Activated naive CD4-positive, alpha-beta T cell treated with anti-CD3 and anti-CD28 coated beads for 36 hours (primary cell): Measurements from ENCODE around the gene CHMP6. TPM values are rescaled to one million over a fixed set of nuclear protein-coding genes. Genes with fewer than 3 reads are reported as not detected.

Experiments used
- CTCF ChIA-PET: fragments of 350-600 bp; sonication (Branson Sonifier 250); formaldehyde crosslinking; loops from one replicate; lab custom pipeline; 2021; ENCODE audit warnings: antibody characterized with exemption; lab: Charles Lee
- DNase-seq: peaks from one replicate; pipeline ENCODE4 v3.0.0-alpha.2; 2020
- H3K27ac Mint-ChIP-seq: one replicate; pipeline ENCODE4 v1.8.0; 2021; ENCODE audit warnings: mild to moderate bottlenecking, mixed read lengths
- H3K27me3 Mint-ChIP-seq: one replicate; pipeline ENCODE4 v1.8.0; 2021; ENCODE audit warnings: low read depth, mixed read lengths
- H3K36me3 Mint-ChIP-seq: one replicate; pipeline ENCODE4 v1.8.0; 2021; ENCODE audit warnings: low read depth, mixed read lengths
- H3K4me1 Mint-ChIP-seq: one replicate; pipeline ENCODE4 v1.8.0; 2021; ENCODE audit warnings: low read depth, mixed read lengths
- H3K4me3 Mint-ChIP-seq: one replicate; pipeline ENCODE4 v1.8.0; 2021; ENCODE audit warnings: mild to moderate bottlenecking, moderate library complexity, mixed read lengths
- H3K9me3 Mint-ChIP-seq: one replicate; pipeline ENCODE4 v1.8.0; 2021; ENCODE audit warnings: mixed read lengths
- intact Hi-C: fragments of 100-400 bp; cut with micrococcal nuclease; formaldehyde crosslinking; loops from one replicate; pipeline ENCODE4 v1.15.1; 2023
- total RNA-seq, 2 experiments: library from RNA; stranded (reverse); gene quantifications; one replicate each; pipeline ENCODE4 v1.2.3, GENCODE V29; 2021

CHMP6 gene
- total RNA-seq, 2 experiments from 2014 or later = 10.1 to 10.6 TPM

DNA sequence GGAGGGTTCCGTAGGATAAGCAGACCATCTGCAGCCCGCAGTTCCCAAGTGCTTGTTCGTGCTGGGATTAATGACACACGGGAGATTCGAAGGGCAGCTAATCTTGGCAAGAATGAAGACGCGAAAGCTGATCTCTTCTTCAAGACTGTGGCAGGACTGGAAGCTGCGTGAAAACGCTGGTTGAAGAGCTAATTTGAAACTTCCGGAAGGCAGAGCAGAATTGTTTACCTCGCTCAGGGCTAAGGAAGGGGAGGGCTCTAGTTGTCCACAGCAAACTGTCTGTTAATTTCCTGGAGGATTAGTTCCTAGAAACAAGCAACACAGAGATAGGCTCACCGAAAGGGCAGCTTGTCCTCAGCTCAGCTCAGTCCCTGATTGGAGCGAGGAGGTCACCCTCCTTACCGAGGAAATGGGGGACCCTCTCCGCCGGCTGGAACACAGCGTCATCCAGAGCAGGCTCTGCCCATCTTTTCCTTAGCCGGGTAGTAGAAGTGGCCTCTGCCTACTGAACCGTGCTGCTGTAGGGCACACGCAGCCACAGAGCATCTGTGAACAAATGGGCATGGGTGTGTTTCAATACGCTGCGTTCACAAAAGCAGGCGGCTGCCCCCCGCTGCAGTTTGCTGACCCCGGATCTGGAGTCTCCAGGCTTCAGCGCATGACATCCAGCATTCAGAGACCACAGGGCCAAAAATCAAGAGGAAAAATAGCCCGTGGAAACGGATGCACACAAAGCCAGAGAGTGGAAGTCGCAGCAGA is 26.6 kb downstream of the CHMP6 start:
- Mint-ChIP-seq H3K36me3 (peaks cover 3% of the 10 kb centered on the region), H3K4me1 (peaks cover 12% of the 10 kb centered on the region), H3K27me3 (no peaks in the 10 kb centered on the region), H3K27ac (peak overlapping the region; percentile 75), H3K4me3 (peak overlapping the region; percentile 60), H3K9me3 (peaks cover 7% of the 10 kb centered on the region)
- peak; percentile 60 for DNase-seq
- intact Hi-C loops = loop anchor here (2.0 kb wide), 1 partner anchor 221 kb away; the partner anchor contains the start of genes NDUFAF8 and TEPSIN
- CTCF ChIA-PET = interaction anchor here (1.2 kb wide), 1 partner anchor 84 kb away, joined by 5 read pairs; no protein-coding TSS in a partner anchor

DNA sequence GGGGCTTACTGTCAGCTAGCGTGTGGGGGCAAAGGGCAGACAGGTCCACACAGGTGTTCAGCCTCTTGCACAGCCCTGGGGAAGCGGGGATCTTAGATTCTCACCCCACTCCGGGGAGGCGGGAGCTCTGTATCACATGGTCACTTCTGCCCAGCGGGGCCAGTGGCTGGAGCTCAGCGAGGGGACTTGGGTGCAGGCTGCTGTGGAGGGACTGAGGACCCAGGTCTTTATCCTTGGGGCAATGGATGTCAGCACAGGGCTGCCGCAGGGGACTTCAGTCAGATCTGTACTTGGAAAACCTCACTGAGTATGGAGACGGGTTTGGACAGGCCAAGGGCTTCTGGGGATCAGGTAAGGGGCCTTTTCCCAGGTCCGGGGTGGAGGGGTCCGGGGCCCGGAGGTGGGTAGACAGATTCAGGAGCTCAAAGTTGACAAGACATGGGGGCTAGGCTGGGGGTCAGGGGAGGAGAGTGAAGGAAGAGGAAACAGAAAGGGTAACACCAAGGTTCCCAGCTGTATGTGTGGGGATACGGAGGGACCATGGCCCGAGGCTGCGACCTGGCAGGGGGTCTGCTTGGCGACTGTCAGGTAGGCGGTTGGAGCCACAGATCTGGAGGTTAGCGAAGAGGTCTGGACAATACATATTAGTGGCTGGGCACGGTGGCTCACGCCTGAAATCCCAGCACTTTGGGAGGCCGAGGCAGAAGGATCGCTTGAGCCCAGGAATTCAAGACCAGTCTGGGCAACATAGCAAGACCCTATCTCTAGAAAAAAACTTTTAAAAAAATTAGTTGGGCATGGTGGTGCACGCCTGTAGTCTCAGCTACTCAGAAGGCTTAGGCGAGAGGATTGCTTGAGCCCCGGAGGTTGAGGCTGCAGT is 28.2 kb downstream of the CHMP6 start:
- Mint-ChIP-seq H3K4me3 (no peak overlapping the region), H3K4me1 (peaks cover 16% of the 10 kb centered on the region), H3K9me3 (peaks cover 7% of the 10 kb centered on the region), H3K27me3 (no peaks in the 10 kb centered on the region), H3K27ac (no peak overlapping the region), H3K36me3 (peaks cover 3% of the 10 kb centered on the region)
- CTCF ChIA-PET = interaction anchor here (1.2 kb wide), 1 partner anchor 83 kb away, joined by 10 read pairs; no protein-coding TSS in a partner anchor
- intact Hi-C loops = loop anchor here (2.0 kb wide), 1 partner anchor 219 kb away; the partner anchor contains the start of genes NDUFAF8 and TEPSIN
- DNase-seq = no peak

DNA sequence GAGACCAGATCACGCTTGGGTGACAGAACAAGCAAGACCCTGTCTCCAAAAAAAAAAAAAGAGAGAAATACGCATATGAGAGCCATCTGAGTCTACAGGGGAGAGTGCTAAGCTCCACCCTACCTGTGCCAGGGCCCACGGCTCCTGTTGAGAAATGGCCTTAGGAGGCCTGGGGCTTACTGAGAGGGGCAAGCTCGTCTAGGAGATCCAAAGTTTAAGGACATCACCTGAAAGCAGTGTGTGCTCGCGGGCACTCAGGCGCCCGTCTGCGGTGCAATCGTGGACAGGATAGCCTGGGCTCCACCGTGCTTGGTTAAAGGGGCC is 28.8 kb downstream of the CHMP6 start:
- no peak overlapping the region for H3K27ac Mint-ChIP-seq
- H3K4me1 Mint-ChIP-seq = peaks cover 16% of the 10 kb centered on the region
- H3K27me3 Mint-ChIP-seq = no peaks in the 10 kb centered on the region
- CTCF ChIA-PET = interaction anchor here (1.2 kb wide), 1 partner anchor 82 kb away, joined by 10 read pairs; no protein-coding TSS in a partner anchor
- no peak for DNase-seq
- intact Hi-C loops = no loop called here
- peaks cover 3% of the 10 kb centered on the region for H3K36me3 Mint-ChIP-seq
- H3K4me3 Mint-ChIP-seq = no peak overlapping the region
- peaks cover 7% of the 10 kb centered on the region for H3K9me3 Mint-ChIP-seq

DNA sequence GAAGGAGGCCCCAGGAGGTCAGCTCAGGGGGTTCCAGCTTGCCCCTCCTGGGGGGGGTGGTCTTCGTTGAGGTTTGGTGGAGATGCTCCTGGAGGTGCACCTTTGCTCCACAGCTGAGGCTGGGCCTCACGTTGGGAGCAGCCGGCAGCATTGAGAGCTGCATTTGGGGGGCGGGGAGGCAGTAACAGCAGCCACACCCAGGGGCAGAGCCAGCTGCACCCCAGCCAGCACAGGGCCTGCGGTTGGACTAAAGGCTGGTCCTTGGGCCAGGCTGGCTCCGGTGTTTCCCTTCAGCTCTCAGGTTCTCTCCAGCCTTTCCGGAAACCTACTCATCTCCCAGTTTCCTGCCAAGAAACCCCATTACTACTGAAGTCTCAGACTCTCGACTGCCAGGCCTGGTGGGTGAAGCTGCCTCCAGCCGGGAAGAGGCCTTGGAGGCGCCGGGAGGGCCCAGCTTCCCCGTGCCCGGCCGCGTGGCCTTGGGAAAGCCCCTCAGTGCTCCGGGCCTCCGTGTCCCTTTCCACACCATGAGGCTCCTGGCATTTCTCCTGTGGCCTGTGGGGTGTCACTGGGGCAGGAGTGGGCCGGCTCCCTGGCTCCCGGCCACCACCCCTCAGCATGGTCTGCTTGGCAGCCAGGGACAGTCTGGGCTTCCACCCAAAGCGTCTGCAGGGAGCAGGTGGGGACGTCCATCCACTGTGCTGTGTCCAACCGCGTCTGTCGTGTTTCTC is 29.3 kb downstream of the CHMP6 start:
- peaks cover 16% of the 10 kb centered on the region for H3K4me1 Mint-ChIP-seq
- intact Hi-C loops = no loop called here
- H3K27ac Mint-ChIP-seq = no peak overlapping the region
- no peaks in the 10 kb centered on the region for H3K36me3 Mint-ChIP-seq
- no peaks in the 10 kb centered on the region for H3K27me3 Mint-ChIP-seq
- H3K4me3 Mint-ChIP-seq = no peak overlapping the region
- no peak for DNase-seq
- peaks cover 7% of the 10 kb centered on the region for H3K9me3 Mint-ChIP-seq
- CTCF ChIA-PET = interaction anchor here (1.2 kb wide), 1 partner anchor 82 kb away, joined by 10 read pairs; no protein-coding TSS in a partner anchor

DNA sequence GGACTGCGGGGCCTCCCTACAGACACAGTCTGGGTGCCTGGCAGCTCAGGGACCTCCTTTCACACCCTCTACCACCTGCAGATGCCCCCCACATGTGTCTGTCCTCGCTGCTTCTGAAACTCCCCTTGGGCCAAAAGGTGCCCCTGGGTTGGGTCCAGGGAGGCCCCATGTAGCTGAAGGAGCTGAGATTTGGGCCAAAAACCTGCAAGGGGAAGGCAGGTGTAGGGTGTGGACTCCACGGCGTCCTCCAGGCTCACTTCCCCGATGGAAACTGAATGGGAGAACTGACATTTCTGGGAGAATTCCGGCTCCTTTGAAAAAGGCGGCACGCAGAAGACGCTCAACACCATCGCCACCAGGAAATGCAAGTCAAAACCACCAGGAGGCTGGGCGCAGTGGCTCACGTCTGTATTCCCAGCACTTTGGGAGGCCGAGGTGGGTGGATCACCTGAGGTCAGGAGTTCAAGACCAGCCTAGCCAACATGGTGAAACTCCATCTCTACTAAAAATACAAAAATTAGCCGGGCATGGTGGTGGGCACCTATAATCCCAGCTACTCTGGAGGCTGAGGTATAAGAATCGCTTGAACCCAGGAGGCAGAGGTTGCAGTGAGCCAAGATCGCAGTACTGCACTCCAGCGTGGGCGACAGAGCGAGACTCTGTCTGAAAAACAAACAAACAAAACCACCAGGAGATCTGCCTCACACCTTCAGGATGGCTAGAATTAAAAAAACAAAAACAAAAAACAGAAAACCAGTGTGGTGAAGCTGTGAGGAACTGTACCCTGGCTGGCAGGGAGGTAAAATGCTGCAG is 30.1 kb downstream of the CHMP6 start:
- no peaks in the 10 kb centered on the region for H3K27me3 Mint-ChIP-seq
- no peak overlapping the region for H3K4me3 Mint-ChIP-seq
- peaks cover 16% of the 10 kb centered on the region for H3K4me1 Mint-ChIP-seq
- H3K9me3 Mint-ChIP-seq = peaks cover 2% of the 10 kb centered on the region
- no peak for DNase-seq
- CTCF ChIA-PET = interaction anchor here (0.6 to 2.8 kb wide), 3 partner anchors 73 to 131 kb away, joined by 3 to 21 read pairs (median 10); no protein-coding TSS in a partner anchor
- H3K27ac Mint-ChIP-seq = no peak overlapping the region
- H3K36me3 Mint-ChIP-seq = no peaks in the 10 kb centered on the region
- intact Hi-C loops = no loop called here

- peaks cover 21% of the 10 kb centered on the region for H3K4me1 Mint-ChIP-seq
- DNase-seq = no peak
- intact Hi-C loops = no loop called here
- peaks cover 5% of the 10 kb centered on the region for H3K9me3 Mint-ChIP-seq
- H3K4me3 Mint-ChIP-seq = no peak overlapping the region
- no peaks in the 10 kb centered on the region for H3K36me3 Mint-ChIP-seq
- no peak overlapping the region for H3K27ac Mint-ChIP-seq
- H3K27me3 Mint-ChIP-seq = peaks cover 2% of the 10 kb centered on the region
- CTCF ChIA-PET = interaction anchor here (0.6 to 2.8 kb wide), 4 partner anchors 15 to 130 kb away, joined by 3 to 21 read pairs (median 6); no protein-coding TSS in a partner anchor
Measured at GRCh38 chr17:81022344-81022676, 30.7 kb downstream of the CHMP6 start.

DNA sequence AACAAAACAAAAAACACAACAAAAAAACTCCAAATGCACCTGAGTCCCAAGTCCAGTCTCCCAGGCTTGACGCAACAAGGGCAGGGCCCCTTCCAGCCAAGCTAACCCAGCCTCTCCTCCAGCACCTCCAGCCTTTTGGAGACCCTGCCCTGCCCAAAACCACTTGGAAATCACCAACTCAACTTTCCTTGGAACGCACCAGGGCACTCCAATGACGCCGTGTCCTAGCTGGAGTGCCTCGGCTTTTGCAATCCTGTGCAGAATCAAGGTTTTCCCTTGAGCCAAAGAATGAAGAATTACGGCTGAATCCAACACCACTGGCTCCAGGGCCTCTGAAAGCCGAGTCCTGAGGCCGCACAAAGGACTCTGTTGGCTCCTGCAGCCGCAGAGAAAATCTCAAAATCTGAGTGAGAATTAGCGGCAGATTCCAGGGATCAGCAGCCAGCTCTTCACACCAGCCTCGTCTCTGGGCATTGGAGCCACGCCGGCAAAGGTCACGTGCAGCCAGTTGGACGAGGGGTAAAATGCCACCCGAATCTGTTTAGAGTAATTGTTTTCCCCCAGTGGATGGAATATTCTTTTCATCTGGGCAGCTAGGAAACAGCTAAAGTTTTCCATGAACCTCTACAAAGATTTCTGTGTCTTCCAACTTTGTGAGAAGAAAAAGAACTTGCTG is 33.6 kb downstream of the CHMP6 start:
- no peaks in the 10 kb centered on the region for H3K36me3 Mint-ChIP-seq
- intact Hi-C loops = no loop called here
- peaks cover 9% of the 10 kb centered on the region for H3K4me1 Mint-ChIP-seq
- no peak overlapping the region for H3K27ac Mint-ChIP-seq
- CTCF ChIA-PET = interaction anchor here (0.9 to 1.7 kb wide), 5 partner anchors 18 to 77 kb away, joined by 3 to 5 read pairs (median 4); no protein-coding TSS in a partner anchor
- no peak for DNase-seq
- peaks cover 4% of the 10 kb centered on the region for H3K27me3 Mint-ChIP-seq
- H3K9me3 Mint-ChIP-seq = peaks cover 5% of the 10 kb centered on the region
- H3K4me3 Mint-ChIP-seq = no peak overlapping the region

- Mint-ChIP-seq H3K4me1 (peaks cover 9% of the 10 kb centered on the region), H3K36me3 (no peaks in the 10 kb centered on the region), H3K27me3 (peaks cover 4% of the 10 kb centered on the region), H3K4me3 (no peak overlapping the region), H3K9me3 (peaks cover 5% of the 10 kb centered on the region), H3K27ac (no peak overlapping the region)
- DNase-seq = no peak
- CTCF ChIA-PET = interaction anchor here (0.9 to 1.7 kb wide), 4 partner anchors 18 to 76 kb away, joined by 3 to 5 read pairs (median 4); no protein-coding TSS in a partner anchor
- intact Hi-C loops = no loop called here
Measured at GRCh38 chr17:81025741-81026129, 34.1 kb downstream of the CHMP6 start.

GRCh38 chr17:81026266-81027036 is 34.8 kb downstream of the CHMP6 start:
- CTCF ChIA-PET = interaction anchor here (1.1 to 1.7 kb wide), 3 partner anchors 17 to 76 kb away, joined by 3 to 5 read pairs (median 5); no protein-coding TSS in a partner anchor
- Mint-ChIP-seq H3K27ac (no peak overlapping the region), H3K4me1 (peaks cover 9% of the 10 kb centered on the region), H3K9me3 (peaks cover 5% of the 10 kb centered on the region), H3K4me3 (no peak overlapping the region), H3K27me3 (peaks cover 4% of the 10 kb centered on the region), H3K36me3 (no peaks in the 10 kb centered on the region)
- no peak for DNase-seq
- intact Hi-C loops = no loop called here

- Mint-ChIP-seq H3K9me3 (peaks cover 5% of the 10 kb centered on the region), H3K4me3 (no peak overlapping the region), H3K4me1 (peaks cover 9% of the 10 kb centered on the region), H3K36me3 (no peaks in the 10 kb centered on the region), H3K27ac (no peak overlapping the region), H3K27me3 (peaks cover 4% of the 10 kb centered on the region)
- intact Hi-C loops = no loop called here
- no peak for DNase-seq
- CTCF ChIA-PET = interaction anchor here (0.9 kb wide), 1 partner anchor 75 kb away, joined by 3 read pairs; no protein-coding TSS in a partner anchor
Measured at GRCh38 chr17:81027038-81027437, 35.4 kb downstream of the CHMP6 start.
